MM.1S (cell line): ENCODE data around the gene COQ3.

Experiments
- EZH2 ChIP-seq: fragments of 300-600 bp; sonication (generic); optimal IDR thresholded peaks from 2 replicates; pipeline ENCODE3; 2017; ENCODE audit warnings: low read depth, mild to moderate bottlenecking, antibody characterized with exemption, low read length, mixed read lengths
- TF ChIP-seq, protein P1 (sequence below): fragments of 300-600 bp; sonication (generic); IDR thresholded peaks from 2 replicates; pipeline ENCODE4 v1.5.1; 2016; ENCODE audit warnings: antibody characterized with exemption, low read length, mixed read lengths

DNA sequence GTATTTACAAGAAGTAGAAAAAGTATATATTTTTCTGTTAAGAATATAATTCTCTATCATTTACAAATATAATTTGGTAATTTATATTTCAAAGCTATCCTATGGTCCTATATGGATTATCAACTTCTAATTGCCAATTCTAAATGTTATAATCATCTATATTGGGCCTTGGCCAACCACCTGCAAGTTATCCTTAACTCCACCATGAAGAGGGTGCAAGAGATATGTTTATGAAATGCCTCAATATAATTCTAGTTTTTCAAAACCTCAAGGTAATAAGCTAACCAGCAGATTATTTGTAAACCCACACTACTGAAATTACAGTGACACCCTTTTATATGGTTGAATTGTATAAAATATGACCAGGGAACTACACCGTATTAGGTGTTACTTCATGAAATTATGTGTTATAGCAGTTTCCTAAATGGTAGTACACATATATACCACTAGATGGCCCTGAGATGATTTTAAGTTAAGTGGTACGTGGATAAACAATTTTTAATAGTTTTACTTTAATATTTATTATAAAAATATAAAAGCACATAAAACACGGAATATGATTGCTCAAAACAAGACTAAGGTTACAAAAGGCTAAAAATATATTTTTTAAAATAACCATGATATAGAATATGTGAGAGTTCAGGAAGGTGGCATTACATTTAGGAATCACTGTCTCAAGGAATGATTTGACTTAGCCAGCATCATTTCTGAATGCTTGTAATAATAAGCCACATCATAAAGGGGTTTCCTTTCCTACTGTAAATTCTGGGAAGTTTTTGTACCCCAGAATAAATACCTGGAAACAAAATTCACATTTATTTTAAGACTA, 40.9 kb upstream of the COQ3 start:
- no peak for TF ChIP-seq EZH2
- TF ChIP-seq, protein P1, sequence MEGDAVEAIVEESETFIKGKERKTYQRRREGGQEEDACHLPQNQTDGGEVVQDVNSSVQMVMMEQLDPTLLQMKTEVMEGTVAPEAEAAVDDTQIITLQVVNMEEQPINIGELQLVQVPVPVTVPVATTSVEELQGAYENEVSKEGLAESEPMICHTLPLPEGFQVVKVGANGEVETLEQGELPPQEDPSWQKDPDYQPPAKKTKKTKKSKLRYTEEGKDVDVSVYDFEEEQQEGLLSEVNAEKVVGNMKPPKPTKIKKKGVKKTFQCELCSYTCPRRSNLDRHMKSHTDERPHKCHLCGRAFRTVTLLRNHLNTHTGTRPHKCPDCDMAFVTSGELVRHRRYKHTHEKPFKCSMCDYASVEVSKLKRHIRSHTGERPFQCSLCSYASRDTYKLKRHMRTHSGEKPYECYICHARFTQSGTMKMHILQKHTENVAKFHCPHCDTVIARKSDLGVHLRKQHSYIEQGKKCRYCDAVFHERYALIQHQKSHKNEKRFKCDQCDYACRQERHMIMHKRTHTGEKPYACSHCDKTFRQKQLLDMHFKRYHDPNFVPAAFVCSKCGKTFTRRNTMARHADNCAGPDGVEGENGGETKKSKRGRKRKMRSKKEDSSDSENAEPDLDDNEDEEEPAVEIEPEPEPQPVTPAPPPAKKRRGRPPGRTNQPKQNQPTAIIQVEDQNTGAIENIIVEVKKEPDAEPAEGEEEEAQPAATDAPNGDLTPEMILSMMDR: peak; percentile 47
